ENCODE results near the gene PCDH12.

The PCDH12 gene

DNA sequence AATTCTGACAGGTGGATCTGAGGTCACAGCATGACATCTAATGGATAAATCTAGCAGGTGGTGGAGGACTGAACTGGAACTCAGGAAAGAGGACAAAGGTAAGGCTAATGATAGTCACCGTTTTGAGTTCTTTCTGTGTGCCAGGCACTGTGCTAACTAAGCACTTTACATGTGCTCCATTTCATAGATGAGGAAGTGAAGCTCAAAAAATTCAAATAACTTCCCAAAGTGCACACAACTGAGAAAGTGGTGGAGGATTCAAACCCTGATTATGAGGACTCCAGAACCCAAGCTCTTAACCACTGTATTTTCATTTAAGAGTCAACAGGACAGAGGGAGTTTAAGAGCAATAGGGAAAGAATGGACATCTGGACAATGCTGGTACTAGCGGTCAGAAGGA lies 41.5 kb downstream of the PCDH12 start:
- no peak for DNase-seq
- H3K27ac ChIP-seq: no peak overlapping the region
- no peaks in the 10 kb centered on the region for H3K9me3 ChIP-seq (ENCODE audit: severe bottlenecking)
- TF ChIP-seq, protein P1, sequence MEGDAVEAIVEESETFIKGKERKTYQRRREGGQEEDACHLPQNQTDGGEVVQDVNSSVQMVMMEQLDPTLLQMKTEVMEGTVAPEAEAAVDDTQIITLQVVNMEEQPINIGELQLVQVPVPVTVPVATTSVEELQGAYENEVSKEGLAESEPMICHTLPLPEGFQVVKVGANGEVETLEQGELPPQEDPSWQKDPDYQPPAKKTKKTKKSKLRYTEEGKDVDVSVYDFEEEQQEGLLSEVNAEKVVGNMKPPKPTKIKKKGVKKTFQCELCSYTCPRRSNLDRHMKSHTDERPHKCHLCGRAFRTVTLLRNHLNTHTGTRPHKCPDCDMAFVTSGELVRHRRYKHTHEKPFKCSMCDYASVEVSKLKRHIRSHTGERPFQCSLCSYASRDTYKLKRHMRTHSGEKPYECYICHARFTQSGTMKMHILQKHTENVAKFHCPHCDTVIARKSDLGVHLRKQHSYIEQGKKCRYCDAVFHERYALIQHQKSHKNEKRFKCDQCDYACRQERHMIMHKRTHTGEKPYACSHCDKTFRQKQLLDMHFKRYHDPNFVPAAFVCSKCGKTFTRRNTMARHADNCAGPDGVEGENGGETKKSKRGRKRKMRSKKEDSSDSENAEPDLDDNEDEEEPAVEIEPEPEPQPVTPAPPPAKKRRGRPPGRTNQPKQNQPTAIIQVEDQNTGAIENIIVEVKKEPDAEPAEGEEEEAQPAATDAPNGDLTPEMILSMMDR (IDR thresholded peaks at IDR 0.05; ENCODE audit: low read depth, low read length): no peak
- H3K4me3 ChIP-seq (ENCODE audit: low read depth, low read length): no peak overlapping the region
- H3K27me3 ChIP-seq (ENCODE audit: insufficient read depth, low read depth, severe bottlenecking): no peaks in the 10 kb centered on the region
- no peaks in the 10 kb centered on the region for H3K36me3 ChIP-seq

DNA sequence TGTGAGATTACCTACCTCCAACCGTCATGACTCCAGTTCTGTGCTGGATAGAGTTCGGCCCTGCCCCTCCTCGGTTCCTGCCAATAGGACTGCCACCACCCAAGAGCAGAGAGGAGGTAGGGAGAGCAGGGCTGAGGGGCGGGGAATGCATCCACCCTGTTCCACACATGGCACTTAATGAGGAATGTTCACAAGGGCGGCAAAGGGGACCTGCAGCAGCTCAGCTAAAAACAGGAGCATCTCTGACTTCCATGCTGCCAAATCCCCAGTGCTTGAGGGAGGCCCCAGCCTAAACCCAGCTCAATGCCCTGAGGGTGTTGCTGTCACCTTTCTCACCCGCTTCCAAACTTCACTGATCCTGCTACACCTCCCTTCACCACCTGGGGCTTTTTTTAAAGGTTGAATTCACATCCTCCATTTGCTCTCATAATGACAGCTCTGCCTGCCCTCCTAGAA lies 42.1 kb downstream of the PCDH12 start:
- no peaks in the 10 kb centered on the region for H3K9me3 ChIP-seq (ENCODE audit: severe bottlenecking)
- TF ChIP-seq, protein P1 (IDR thresholded peaks at IDR 0.05; ENCODE audit: low read depth, low read length): no peak
- H3K27ac ChIP-seq: no peak overlapping the region
- no peak for DNase-seq
- no peaks in the 10 kb centered on the region for H3K36me3 ChIP-seq
- no peaks in the 10 kb centered on the region for H3K27me3 ChIP-seq (ENCODE audit: insufficient read depth, low read depth, severe bottlenecking)
- no peak overlapping the region for H3K4me3 ChIP-seq (ENCODE audit: low read depth, low read length)

DNA sequence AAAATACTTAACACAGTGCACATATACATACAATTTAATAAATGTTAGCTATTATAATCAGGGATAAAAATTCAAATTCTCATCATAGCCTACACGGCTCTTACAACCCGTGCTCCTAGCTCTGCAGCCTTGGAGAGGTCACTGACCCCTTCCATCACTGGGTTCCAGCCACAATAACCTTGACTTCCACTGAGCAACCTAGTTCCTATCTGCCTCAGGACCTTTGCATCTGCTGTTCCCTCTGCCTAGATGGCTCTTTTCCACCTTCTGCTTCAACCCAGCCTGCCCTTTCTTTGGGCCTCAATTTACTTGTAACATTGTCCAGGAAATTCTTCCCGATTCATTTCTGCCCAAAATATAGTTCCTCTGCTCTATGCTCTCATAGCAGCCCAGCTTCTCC lies 43.2 kb downstream of the PCDH12 start:
- no peak overlapping the region for H3K4me3 ChIP-seq (ENCODE audit: low read depth, low read length)
- H3K9me3 ChIP-seq (ENCODE audit: severe bottlenecking): no peaks in the 10 kb centered on the region
- DNase-seq: no peak
- H3K36me3 ChIP-seq: no peaks in the 10 kb centered on the region
- no peaks in the 10 kb centered on the region for H3K27me3 ChIP-seq (ENCODE audit: insufficient read depth, low read depth, severe bottlenecking)
- TF ChIP-seq, protein P1 (IDR thresholded peaks at IDR 0.05; ENCODE audit: low read depth, low read length): no peak
- no peak overlapping the region for H3K27ac ChIP-seq

DNA sequence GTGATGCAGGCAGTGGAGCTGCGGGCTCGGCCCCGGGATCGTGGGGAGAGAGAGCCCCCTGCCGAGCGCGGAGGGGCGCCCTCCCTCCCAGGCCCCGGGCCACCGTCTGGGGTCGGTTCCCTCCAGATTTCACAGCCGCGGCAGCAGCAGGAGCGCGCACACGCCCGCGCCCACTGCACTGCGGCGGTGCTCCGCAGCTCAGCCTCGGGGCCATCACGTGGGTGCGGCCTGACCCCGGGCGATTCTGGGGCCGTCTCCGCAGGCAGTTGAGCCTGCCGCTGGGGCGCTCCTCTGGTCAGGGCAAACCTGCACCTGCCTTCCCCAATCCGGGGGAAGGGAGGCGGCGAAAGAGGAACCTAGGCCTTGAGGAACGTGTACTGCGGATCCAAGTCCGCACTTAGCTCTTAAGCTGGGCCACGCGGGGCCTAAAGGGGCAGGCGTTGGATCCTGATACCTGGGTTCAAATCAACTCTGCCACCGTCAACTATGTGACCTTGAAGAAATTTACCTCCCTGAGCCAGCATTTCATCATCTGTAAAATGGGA lies 43.7 kb downstream of the PCDH12 start:
- Histone ChIP-seq H3K36me3 (no peaks in the 10 kb centered on the region), H3K4me3 (ENCODE audit: low read depth, low read length) (no peak overlapping the region), H3K27ac (no peak overlapping the region), H3K9me3 (ENCODE audit: severe bottlenecking) (no peaks in the 10 kb centered on the region), H3K27me3 (ENCODE audit: insufficient read depth, low read depth, severe bottlenecking) (no peaks in the 10 kb centered on the region)
- DNase-seq: no peak
- TF ChIP-seq, protein P1 (IDR thresholded peaks at IDR 0.05; ENCODE audit: low read depth, low read length): no peak

DNA sequence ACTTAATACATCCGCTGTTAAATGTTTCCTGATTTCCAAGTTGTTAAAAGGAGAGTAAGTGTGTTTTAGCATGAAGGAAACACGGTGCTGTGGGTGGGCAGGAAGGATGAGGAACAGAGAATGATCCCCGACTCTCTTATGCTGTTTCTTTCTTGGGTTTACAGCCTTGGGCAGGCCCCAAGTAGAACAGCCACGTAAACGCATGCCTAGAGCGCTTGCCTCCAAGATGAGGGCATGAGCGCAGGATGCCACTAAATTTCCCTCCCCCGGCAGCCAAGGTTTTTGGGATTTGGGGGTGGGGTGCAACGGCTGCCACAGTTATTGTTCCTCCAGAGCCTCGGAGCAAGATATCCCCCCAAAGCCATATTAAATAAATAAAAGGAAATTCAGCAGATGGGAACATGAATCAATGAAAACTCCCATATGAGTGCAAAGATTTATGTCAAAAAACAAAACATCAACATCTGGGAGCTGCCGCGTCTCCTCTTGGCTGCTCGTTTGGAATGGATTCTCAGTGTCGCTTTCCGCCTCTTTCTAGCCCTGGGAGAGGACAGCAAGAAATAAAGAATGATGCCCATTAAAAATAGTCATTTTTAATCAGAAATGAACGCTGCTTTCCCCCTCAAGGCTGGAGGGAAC lies 44.3 kb downstream of the PCDH12 start:
- TF ChIP-seq, protein P1 (IDR thresholded peaks at IDR 0.05; ENCODE audit: low read depth, low read length): no peak
- no peaks in the 10 kb centered on the region for H3K36me3 ChIP-seq
- no peaks in the 10 kb centered on the region for H3K9me3 ChIP-seq (ENCODE audit: severe bottlenecking)
- no peaks in the 10 kb centered on the region for H3K27me3 ChIP-seq (ENCODE audit: insufficient read depth, low read depth, severe bottlenecking)
- no peak overlapping the region for H3K27ac ChIP-seq
- no peak overlapping the region for H3K4me3 ChIP-seq (ENCODE audit: low read depth, low read length)
- DNase-seq: no peak

DNA sequence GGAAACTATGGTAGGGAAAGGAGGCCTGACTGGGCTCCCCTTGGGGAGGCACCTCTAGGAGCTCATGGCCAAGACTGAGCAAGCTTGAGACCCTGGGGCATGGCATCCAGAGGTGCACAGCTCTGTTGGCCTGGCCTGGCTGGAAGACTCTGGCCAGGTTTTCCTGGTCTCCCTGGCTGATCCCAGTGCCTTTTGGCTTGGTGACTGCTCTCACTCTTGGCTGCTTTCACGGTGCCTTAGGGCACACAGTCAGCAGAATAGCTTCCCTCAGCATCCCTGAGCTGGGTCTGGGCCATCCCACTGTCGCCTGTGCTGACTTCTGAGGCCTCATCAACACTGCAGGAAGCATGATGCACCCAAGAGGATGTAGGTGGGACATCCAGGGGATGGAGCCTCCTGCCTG lies 47.7 kb downstream of the PCDH12 start:
- no peaks in the 10 kb centered on the region for H3K9me3 ChIP-seq (ENCODE audit: severe bottlenecking)
- H3K27ac ChIP-seq: no peak overlapping the region
- DNase-seq: no peak
- H3K36me3 ChIP-seq: no peaks in the 10 kb centered on the region
- H3K4me3 ChIP-seq (ENCODE audit: low read depth, low read length): no peak overlapping the region
- TF ChIP-seq, protein P1 (IDR thresholded peaks at IDR 0.05; ENCODE audit: low read depth, low read length): no peak
- H3K27me3 ChIP-seq (ENCODE audit: insufficient read depth, low read depth, severe bottlenecking): no peaks in the 10 kb centered on the region
